ENCODE measurements around the gene FNDC3A.
"Not testable (repeated sequence)": the region's sequence is repeated elsewhere in the genome, so short reads cannot be mapped to it uniquely, and the experiment has no call there.

Gene FNDC3A

DNA sequence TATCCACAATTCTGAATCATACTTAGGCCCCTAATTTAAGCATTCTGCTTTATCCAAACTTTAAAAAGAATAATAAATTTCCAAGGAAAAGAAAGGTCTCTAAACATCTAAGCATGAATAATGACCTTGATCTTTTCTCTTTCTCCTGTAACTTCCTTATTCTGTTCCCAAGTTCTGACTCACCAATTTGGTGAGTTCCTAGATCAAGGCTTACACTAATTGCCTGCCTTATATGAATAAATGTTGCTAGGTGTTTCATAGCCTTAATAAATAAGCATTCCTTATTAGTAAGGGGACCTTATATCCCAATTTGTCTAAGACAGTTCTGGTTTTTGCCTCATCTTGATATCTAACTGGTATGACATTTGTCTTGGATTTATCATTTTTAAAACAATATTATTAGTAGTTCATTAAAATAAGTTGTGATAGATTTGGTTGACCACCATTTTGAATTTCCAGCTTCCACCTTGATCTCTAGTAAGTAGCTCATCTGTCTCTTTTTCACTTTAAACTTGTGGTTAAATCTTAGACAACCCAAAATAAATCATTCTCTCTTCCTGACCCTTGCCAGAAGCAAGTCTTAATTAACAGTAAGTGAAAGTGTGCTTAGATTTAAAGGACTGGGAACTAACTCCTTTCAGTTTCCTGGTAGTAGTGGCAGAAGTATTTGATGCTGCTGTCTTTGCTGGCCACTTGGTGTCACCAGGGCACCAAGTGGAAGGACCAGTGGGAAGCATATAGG lies 123.2 kb downstream of the FNDC3A start:
- no peak for DNase-seq

DNA sequence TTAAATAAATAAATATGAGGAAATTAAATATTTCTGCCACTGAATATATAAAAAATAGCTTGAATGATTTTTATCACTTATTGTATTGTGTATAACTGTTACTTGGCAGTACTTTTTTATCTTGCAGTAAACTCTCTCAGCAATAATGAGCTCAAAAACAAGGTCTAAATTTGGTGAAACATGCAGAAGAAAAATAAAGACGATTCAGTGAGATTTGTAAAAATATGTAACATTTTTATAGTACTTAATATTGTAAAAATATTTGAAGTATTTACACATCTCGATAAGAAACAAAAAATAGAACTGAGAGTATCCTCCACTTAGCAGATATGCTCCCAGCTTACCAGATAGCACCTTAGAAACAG lies 123.8 kb downstream of the FNDC3A start:
- DNase-seq = no peak

DNA sequence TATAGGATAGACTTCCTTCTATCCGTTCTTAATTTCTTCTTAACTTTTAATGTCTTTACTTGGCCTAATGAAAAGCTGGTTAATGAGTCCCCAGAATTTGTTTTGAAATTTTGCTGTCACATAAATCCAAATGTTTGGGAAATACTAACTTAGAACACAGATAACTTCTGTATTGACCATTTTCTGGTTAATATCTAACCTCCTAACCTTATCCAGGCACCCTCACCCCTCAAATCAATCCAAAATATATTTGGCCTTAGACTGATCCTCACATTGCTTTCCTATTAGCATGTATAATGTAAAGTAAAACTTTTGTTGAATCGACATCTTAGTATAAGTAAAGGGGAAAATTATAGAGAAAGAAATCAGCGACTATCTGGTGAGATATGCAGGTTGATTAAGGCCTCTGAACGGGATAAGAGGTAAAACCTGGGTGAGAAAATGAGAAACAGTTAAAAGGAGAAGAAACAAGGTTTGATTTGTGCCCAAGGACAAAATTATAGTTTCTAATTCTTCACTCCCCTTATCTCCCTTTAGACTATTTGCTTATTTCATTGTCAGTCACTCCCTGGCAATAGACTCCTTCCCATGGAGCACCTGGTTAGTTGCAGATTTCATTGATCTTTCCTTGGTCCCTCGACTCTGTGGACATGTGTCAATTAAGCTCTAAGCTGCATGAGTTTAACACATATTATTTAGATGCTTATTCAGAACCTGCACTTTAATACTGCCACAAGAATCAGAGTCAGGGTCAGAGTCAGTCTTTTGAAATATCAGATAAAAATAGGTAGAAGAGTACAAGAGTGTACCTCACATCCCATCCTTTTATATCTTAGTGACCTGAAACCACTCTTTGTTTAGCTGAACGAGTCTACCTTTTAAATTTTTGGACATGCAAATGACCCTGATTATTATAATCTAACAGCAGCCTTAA lies 125.2 kb downstream of the FNDC3A start:
- no peak for DNase-seq

DNA sequence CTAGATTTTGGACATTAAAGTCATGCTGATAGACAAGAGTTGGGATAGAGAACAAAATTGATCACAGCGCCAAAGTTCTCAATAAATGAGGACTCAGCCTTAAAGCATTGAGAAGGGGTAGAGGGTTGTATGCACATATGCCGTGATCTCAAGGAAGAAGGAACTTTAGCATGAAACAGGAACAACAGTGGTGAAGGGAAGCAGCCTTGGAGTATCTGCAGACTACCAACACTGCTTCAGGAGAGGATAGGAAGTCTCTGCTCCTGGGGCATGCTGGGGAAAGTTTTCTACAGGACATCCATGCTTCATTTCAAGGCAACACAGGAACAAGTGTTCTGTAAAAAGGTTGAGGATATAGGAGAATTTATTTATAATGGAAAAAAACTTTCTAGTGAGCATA lies 132.5 kb downstream of the FNDC3A start:
- DNase-seq = no peak

DNA sequence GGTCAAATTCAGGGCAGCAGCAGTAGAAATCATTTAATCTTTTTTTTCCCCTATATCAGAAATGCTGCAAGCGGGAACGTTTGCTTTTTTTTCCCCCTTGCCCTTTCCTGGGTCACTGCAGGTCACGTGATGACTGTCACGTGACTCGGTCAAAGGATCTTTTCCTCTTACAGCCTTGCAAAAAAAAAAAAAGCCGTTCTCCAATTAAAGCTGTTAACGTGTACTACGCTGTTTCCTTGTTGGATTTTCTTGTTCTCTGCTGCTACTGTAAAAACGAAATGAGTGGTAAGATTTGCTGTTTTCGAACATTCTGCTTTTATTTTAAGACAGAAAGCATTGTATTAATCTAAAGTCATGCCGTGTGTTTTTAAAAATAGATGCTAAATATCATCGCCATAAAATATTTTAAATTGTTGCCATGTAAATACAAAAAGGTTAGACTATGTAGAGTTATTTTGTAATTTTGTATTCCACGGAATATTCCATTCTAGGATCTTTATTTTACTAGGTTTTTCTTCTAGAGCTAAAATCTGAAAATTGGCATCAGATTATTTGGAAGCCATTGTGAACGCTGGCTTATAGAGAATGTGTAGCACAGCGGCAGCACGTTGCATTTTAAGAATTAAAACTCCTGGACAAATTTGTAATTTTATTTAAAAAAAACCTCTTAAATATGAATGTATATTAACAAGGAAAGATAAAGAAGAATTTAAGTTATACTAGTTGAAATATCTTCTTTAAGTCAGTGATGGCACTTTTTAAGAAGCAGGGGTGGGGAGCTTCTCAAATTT lies 134.6 kb downstream of the FNDC3A start:
- peak; percentile 68 for DNase-seq

DNA sequence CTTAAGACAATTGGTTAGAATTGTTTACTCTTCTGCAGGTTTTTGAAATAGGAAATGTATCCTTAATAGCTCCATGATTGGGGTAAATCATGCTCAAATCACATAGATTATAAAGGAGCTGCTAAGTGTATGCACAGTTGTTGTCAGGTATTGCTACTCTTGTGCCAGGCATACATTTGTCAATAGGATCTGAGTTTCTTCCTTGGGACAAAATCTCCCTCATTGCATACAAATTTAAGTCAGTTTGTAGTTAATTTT lies 135.1 kb downstream of the FNDC3A start:
- DNase-seq = no peak

DNA sequence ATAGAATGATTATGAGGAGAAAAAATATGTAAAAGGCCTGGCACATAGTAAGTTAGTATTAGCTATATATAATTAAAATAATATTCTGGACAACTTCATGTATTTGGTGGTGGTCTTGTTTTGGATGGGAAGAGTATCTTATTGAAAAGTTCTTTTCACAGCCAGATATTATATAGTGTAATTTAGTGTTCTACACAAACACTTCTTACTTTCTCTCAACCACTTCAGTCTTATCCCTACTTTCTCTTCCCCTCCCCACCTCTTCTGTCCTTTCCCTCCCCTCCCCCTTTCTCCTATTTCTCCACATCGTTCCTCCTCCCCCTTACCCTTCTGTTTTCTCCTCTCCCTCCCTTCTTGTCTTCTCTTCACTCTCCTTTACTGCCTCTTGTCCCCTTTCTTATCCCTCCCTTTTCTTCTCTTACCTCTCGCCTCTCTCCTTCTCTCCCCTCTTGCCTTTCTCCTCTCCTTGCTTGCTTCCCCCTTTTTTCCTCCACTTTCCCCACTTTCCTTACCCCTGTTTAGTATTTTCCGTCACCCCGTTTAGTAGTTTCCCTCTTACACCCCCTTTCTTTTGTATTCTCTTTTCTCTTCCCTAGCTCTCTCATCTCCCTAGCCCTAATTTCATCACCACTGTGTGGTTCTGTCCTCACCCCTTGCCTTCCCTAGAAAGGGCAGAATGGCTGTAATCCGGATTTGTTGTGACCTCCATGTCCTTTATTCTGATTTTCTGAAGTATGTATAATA lies 137.2 kb downstream of the FNDC3A start:
- DNase-seq = no peak

DNA sequence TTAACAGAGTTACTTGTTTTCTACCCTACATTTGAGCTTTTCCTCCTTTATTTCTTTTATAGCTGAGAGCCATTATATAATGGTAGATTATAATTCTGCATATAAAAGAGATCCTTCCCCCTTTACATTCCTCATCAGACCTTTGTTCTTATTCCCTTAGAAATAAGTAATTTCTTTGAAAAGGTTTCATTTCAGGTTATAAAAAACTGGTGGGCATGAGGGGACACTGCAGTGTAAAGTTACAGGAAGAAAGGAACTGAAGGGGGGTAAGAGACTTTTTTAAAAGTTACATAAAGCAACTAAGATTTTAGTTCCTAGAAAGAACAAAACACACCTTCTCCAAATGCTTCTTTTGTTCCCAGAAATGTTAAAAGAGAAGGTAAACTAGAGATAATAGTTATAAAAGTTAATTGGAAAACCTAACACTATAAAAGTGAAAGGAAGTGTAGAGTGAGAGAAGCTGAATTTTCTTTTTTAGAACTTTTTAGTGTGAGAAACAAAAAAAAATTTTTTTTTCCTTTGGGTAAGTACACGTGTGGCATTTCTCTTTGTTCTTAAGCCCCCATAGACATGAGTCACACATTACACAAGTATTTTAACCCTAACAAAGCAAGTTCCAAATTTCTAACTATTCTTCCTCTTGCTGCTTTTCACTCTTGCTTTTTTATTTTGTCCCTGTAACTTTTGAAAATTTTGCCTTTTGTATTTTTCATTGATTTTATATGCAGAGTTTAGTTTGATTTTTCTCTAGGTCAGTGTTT lies 138.0 kb downstream of the FNDC3A start:
- DNase-seq = no peak

DNA sequence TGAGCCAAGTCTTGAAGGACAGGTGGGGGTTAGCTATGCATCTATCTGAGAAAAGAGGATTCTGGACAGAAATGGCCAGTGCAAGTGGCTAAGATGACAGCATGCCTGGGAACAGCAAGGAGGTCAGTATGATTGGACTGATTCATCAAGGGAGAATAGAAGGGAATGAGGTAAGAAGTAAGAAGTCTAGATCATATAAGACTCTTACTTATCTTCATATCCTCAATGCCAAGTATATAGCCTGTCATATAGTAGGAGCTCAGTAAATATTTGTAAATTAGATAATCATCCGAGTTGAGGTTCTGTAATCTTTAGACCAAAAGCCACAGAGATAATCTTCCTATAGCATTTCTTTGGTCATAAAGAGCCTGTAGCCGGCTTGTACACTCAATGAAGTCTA lies 141.2 kb downstream of the FNDC3A start:
- DNase-seq = no peak

DNA sequence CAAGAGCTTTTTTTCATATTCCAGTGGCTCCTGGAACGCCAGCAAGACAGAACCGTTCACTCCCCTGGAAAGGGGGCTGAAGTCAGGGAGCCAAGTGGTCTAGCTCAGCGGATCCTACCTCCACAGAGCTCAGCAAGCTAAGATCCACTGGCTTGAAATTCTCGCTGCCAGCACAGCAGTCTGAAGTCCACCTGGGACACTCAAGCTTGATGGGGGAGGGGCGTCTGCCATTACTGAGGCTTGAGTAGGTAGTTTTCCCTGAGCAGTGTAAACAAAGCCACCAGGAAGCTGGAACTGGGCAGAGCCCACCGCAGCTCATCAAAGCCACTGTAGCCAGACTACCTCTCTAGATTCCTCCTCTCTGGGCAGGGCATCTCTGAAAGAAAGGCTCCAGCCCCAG lies 142.7 kb downstream of the FNDC3A start:
- DNase-seq = not testable (repeated sequence)

DNA sequence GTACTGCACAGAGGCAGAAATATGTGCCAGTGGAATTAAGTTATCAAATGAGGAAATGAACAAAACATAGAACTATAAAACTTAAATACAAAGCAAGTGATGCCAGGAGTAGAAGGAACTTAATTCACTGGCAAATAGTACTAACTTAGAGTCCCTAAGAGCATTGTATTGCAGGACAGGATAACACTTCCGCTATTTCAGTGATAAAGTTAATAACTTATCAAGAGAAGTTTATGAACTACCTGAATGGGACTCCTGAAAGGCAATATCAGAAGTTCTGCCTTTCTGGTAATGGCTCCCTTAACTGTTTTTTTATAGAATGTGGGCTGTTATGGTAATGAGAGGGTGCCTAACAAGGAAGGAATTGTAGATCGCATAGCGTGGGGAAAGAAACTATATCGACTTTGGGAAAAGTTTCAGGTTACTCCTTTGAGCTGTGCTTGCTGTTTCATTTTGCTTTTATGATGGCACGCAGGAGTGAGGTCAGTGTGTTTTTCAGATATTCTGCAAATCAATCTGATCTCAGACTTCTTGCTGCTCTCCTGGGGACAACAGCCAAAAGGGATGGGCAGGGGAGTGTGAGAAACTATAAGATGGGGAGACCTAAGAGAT lies 149.1 kb downstream of the FNDC3A start:
- no peak for DNase-seq

DNA sequence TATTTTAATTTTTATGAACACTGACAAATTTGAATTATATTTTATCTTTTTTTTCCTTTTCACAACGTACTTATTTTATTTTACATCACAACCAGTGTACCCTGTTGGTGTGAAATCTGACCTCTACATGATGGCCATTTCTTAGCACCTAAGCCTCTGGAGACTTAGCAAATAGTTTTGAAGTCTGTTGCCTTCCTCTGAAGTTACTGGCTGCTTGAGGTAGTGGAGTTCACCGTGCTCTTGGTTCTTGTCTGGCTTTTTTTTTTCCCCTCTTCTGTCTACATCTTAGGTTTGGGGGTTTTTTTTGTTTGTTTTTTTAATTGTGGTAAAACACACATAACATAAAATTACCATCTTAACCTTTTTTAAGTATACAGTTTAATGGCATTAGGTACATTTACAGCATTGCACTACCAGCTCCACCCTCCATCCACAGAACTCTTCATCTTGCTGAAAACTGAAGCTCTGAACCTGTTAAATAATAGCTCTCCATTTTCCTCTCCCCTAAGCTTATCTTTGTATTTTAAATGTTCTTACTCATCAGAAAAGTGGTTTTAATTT lies 150.3 kb downstream of the FNDC3A start:
- no peak for DNase-seq

DNA sequence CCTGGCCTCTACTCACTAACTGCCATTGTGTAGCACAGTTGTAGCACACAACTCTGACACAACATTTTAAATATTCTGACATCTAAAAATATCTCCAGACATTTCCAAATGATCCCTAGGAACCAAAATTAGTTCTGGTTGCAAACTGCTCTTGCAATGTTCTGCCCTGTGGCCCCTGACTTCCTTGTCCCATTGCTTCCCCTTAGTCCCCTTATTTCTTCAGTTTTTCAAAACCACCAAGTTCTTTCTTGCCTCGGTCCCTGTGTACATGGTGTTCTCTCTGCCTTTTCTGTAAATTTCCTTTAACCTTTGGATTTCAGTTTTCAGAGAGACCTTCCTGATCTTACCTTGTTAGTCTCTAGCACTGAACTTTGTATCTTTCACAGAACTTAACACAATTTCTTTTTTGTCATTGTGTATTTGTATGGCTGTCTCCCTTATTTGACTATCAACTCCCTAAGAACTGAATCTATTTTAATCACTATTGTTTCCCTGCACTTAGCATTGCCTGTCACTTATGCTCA lies 156.8 kb downstream of the FNDC3A start:
- no peak for DNase-seq

DNA sequence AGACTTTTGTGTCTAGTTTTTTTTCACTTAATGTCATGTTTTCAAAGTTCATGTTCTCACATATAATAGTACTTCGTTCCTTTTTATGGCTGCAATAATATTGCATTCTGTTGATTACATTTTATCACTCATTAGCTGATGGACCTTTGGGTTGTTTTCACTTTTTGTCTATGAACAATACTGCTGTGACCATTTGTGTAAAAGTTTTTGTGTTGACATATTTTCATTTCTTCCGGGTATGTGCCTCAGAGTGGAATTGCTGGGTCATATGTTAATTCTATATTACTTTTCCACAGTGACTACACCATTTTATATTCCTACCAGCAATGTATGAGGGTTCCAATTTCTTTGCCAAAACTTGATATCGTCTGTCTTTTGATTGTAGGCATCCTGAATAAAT lies 158.6 kb downstream of the FNDC3A start:
- DNase-seq = no peak

DNA sequence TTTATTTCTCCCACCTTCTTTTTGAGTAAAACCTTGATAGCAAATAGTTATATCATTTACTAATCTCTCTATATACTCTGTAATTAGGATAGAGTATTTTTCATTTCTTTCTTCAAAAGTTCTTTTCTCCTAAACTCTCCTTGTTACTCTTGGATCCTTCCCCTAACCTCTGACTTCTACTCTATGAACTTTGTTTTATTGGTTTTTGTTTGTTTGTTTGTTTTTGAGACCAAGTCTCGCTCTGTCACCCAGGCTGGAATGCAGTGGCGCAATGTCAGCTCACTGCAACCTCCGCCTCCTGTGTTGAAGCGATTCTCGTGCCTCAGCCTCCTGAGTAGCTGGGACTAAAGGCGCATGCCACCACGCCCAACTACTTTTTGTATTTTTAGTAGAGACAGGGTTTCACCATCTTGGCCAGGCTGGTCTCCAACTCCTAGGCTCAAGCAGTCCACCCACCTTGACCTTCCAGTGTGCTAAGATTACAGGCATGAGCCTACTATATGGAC lies 161.5 kb downstream of the FNDC3A start:
- not testable (repeated sequence) for DNase-seq

DNA sequence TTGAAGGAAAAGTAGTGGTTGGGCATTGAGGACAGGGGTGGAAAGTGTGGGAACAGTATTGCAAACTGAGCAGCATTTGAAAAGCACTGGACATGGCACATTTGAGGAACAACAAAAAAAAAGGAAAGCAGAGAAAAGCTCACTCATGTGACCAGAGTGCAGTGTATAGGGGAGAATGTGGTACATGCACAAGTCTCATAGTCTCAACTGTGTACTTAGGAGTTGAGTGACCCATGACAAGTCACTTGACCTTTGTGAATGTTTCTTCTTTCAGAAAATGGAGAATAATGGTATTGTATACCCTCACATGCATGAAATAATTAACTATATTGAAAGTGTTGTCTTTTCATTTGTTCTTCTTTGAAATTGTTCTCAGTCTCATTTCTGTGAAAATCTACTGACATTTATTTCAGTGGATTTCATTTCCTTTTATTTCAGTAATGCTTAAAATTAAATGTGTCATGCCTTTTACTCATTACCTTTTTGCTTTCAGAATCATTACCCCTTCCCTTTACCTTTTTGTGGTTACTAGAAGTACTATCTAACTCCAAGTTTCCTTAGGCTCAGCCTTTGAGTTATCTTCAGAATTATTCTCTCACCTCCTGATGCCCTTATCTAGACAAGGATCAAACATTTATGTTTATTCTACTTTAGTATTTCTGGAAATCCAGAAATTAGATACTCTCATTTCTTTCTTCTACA lies 165.3 kb downstream of the FNDC3A start:
- DNase-seq = no peak

DNA sequence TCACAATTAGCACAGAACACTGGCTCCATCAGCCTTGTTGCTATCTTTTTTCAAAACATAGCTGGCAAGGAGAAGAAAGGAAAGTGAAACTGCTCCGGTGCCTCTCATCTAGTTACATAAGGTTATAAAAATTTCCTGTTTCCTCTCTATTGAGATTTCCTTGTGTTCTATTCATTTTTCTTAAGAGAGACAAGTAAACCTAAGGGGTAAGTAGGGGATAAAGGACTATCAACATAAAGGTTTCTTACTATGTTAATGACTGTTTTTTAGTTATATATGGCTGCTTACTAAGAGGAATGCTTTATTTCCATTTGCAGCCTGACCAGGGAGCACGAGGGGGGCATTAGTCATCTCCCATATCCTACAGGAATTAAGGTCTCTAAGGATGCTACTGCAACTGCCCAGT lies 171.2 kb downstream of the FNDC3A start:
- peak; percentile 2 for DNase-seq

DNA sequence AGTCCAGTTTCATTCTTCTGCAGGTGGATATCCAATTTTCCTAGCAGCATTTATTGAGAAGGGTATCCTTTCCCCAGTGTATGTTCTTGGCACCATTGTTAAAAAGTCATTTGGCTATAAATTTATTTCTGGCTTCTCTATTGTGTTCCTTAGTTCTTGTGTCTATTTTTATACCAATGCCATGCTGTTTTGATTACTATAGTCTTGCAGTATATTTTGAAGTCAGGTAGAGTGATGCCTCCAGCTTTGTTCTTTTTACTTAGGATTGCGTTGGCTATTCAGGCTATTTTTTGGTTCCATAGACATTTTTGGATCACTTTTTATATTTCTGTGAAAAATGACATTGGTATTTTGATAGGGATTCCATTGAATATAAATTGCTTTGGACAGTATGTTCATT lies 172.7 kb downstream of the FNDC3A start:
- DNase-seq = no peak

DNA sequence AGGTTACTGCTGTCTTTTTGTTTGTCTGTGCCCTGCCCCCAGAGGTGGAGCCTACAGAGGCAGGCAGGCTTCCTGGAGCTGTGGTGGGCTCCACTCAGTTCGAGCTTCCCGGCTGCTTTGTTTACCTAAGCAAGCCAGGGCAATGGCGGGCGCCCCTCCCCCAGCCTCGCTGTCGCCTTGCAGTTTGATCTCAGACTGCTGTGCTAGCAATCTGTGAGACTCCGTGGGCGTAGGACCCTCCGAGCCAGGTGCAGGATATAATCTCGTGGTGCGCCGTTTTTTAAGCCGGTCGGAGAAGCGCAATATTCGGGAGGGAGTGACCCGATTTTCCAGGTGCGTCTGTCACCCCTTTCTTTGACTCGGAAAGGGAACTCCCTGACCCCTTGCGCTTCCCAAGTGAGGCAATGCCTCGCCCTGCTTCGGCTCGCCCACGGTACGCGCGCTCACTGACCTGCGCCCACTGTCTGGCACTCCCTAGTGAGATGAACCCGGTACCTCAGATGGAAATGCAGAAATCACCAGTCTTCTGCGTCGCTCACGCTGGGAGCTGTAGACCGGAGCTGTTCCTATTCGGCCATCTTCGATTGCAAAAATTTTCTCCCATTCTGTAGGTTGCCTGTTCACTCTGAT lies 182.4 kb downstream of the FNDC3A start:
- not testable (repeated sequence) for DNase-seq

DNA sequence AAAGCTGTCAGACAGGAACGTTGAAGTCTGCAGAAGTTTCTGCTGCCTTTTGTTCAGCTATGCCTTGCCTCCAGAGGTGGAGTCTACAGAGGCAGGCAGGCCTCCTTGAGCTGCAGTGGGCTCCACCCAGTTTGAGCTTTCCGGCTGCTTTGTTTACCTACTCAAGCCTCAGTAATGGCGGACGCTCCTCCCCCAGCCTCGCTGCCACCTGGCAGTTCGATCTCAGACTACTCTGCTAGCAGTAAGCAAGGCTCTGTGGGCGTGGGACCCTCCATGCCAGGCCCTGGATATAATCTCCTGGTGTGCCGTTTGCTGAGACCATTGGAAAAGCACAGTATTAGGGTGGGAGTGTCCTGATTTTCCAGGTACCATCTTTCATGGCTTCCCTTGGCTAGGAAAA lies 187.4 kb downstream of the FNDC3A start:
- DNase-seq = not testable (repeated sequence)

Data from NCI-H2029 treated with DMSO at 0.1 percent for 48 hours (cell line).